HCT116 (cell line): ENCODE data around the gene HOMER3. TPM values are rescaled to one million over a fixed set of nuclear protein-coding genes. Genes with fewer than 3 reads are reported as not detected.
A peak's percentile ranks its signal among the peaks of the same experiment; 100 is the strongest.

Experiments
- ATAC-seq: fragments of 200-7000 bp; cut with Tn5 transposase; 2 replicates; pipeline ENCODE4 v1.9.1; 2020; ENCODE audit warnings: mild to moderate bottlenecking, moderate library complexity
- BruUV-seq: library from RNA; stranded (reverse); fragments of 400-500 nt; replicated peaks from 2 replicates; lab custom pipeline; 2021; lab: Mats Ljungman, UMichigan
- CTCF ChIA-PET: fragments of 300-600 bp; sonication (Branson Sonifier 250); formaldehyde crosslinking; loops from one replicate; lab custom pipeline; 2021; ENCODE audit warnings: antibody characterized with exemption; lab: Charles Lee
- POLR2A ChIA-PET: fragments of 300-600, 350-600 bp; sonication (Branson Sonifier 250); formaldehyde crosslinking; loops from one replicate; lab custom pipeline; 2021; ENCODE audit warnings: antibody characterized with exemption; lab: Charles Lee
- RAD21 ChIA-PET, 2 experiments: fragments of 300-600 bp; sonication (Branson Sonifier 250); formaldehyde crosslinking; loops; one replicate each; lab custom pipeline; 2023; ENCODE audit warnings: low total read pairs in 2 of 2; ENCODE audit not compliant: uncharacterized antibody in 2 of 2, unreplicated experiment in 2 of 2, low non-redundant PET in 1 of 2; lab: Charles Lee
- DNase-seq: peaks from one replicate; pipeline ENCODE4 v3.0.0-alpha.2; 2010; ENCODE audit warnings: low read depth, low spot score
- H2AFZ ChIP-seq: fragments of 200-600 bp; shearing (Covaris generic), sonication (generic); 2 replicates; pipeline ENCODE4 v1.6.1; 2017; ENCODE audit warnings: low read depth, mixed run types, mixed read lengths, antibody characterized with exemption, low read length; ENCODE audit not compliant: poor library complexity, severe bottlenecking
- H3K27ac ChIP-seq: 2 replicates; pipeline ENCODE4 v1.5.1; 2012; ENCODE audit warnings: low read depth, low read length
- H3K27me3 ChIP-seq: fragments of 200-600 bp; sonication (generic); 2 replicates; pipeline ENCODE4 v1.6.1; 2016; ENCODE audit warnings: mixed run types, low read length, mixed read lengths; ENCODE audit not compliant: insufficient read depth
- H3K36me3 ChIP-seq, 2 experiments: fragments of 200-500 bp in 1 of 2; fragments of 200-600 bp in 1 of 2; sonication (Bioruptor generic) in 1 of 2; sonication (generic) in 1 of 2; 2 replicates each; pipeline versions ENCODE4 v1.5.1 to v1.6.1; 2014 to 2016; ENCODE audit warnings: low read length in 2 of 2, inconsistent platforms in 1 of 2, mixed read lengths in 1 of 2, mixed run types in 1 of 2; ENCODE audit not compliant: insufficient read depth in 2 of 2, control insufficient read depth in 1 of 2
- H3K4me1 ChIP-seq, 2 experiments: fragments of 200-600 bp in 1 of 2; sonication (generic) in 1 of 2; 2 replicates each; pipeline versions ENCODE4 v1.5.1 to v1.6.1; 2012 to 2017; ENCODE audit warnings: low read length in 2 of 2, inconsistent platforms in 1 of 2, mild to moderate bottlenecking in 1 of 2, mixed read lengths in 1 of 2, mixed run types in 1 of 2, moderate library complexity in 1 of 2; ENCODE audit not compliant: insufficient read depth in 2 of 2, control insufficient read depth in 1 of 2
- H3K4me2 ChIP-seq: fragments of 200-600 bp; sonication (generic); 2 replicates; pipeline ENCODE4 v1.6.1; 2017; ENCODE audit warnings: mixed run types, low read length, mixed read lengths
- H3K4me3 ChIP-seq, 2 experiments: fragments of 200-600 bp in 1 of 2; sonication (generic) in 1 of 2; replicated peaks in 1 of 2; 2 replicates each; pipeline ENCODE4 v1.5.1; 2011 to 2016; ENCODE audit warnings: low read length in 2 of 2, control low read depth in 1 of 2, low read depth in 1 of 2, mild to moderate bottlenecking in 1 of 2, mixed read lengths in 1 of 2, mixed run types in 1 of 2
- H3K79me2 ChIP-seq: fragments of 200-600 bp; sonication (generic); 2 replicates; pipeline ENCODE4 v1.6.1; 2017; ENCODE audit warnings: mild to moderate bottlenecking, mixed run types, low read length, moderate library complexity, mixed read lengths; ENCODE audit not compliant: insufficient read depth
- H3K9ac ChIP-seq: fragments of 200-600 bp; sonication (generic); 2 replicates; pipeline ENCODE4 v1.6.1; 2016; ENCODE audit warnings: low read length, mixed read lengths
- H3K9me2 ChIP-seq: fragments of 200-600 bp; sonication (generic), shearing (Covaris generic); 2 replicates; pipeline ENCODE4 v1.6.1; 2017; ENCODE audit warnings: mixed run types, mild to moderate bottlenecking, moderate library complexity; ENCODE audit not compliant: insufficient read depth
- H3K9me3 ChIP-seq, 2 experiments: fragments of 200-500 bp in 1 of 2; fragments of 200-600 bp in 1 of 2; sonication (Bioruptor generic) in 1 of 2; sonication (generic) in 1 of 2; 2 replicates each; pipeline ENCODE4 v1.6.1; 2014 to 2017; ENCODE audit warnings: low read length in 2 of 2, mixed read lengths in 2 of 2, inconsistent platforms in 1 of 2, low read depth in 1 of 2, mild to moderate bottlenecking in 1 of 2, mixed run types in 1 of 2, moderate library complexity in 1 of 2; ENCODE audit not compliant: control insufficient read depth in 1 of 2, insufficient read depth in 1 of 2
- H4K20me1 ChIP-seq: fragments of 200-600 bp; sonication (generic), shearing (Covaris generic); 2 replicates; pipeline ENCODE4 v1.6.1; 2017; ENCODE audit warnings: mixed run types, mild to moderate bottlenecking, moderate library complexity; ENCODE audit not compliant: insufficient read depth
- ATF3 ChIP-seq: IDR thresholded peaks from 2 replicates; pipeline ENCODE4 v1.6.1; 2012
- CEBPB ChIP-seq: IDR thresholded peaks from 2 replicates; pipeline ENCODE4 v1.6.1; 2012; ENCODE audit warnings: low read depth
- CTCF ChIP-seq, 3 experiments: fragments of 200-600 bp in 1 of 3; sonication (generic) in 1 of 3; IDR thresholded peaks in 2 of 3; conservative IDR thresholded peaks in 1 of 3; 2 replicates each; pipeline ENCODE4 v1.5.1; 2012 to 2017; ENCODE audit warnings: low read depth in 2 of 3, low read length in 2 of 3, antibody characterized with exemption in 1 of 3, borderline replicate concordance in 1 of 3, control low read depth in 1 of 3, mild to moderate bottlenecking in 1 of 3, mixed read lengths in 1 of 3, mixed run types in 1 of 3, moderate library complexity in 1 of 3; ENCODE audit not compliant: insufficient read depth in 1 of 3
- EGR1 ChIP-seq: IDR thresholded peaks from 2 replicates; pipeline ENCODE4 v1.6.1; 2012; ENCODE audit warnings: low read depth
- ELF1 ChIP-seq: IDR thresholded peaks from 2 replicates; pipeline ENCODE4 v1.6.1; 2012; ENCODE audit warnings: low read depth, borderline replicate concordance
- EZH2phosphoT487 ChIP-seq: fragments of 200-600 bp; IDR thresholded peaks from 2 replicates; pipeline ENCODE4 v1.6.1; 2018; ENCODE audit warnings: antibody characterized with exemption, borderline replicate concordance
- FOSL1 ChIP-seq: IDR thresholded peaks from 2 replicates; pipeline ENCODE4 v1.6.1; 2012; ENCODE audit warnings: low read depth
- POLR2A ChIP-seq: IDR thresholded peaks from 2 replicates; pipeline ENCODE4 v1.7.0; 2011; ENCODE audit warnings: borderline replicate concordance; ENCODE audit not compliant: insufficient read depth, insufficient read length; ENCODE audit errors: extremely low read depth
- POLR2AphosphoS5 ChIP-seq: IDR thresholded peaks from 2 replicates; pipeline ENCODE4 v1.6.1; 2011; ENCODE audit warnings: mild to moderate bottlenecking, low read depth, low read length, moderate library complexity
- RAD21 ChIP-seq: IDR thresholded peaks from 2 replicates; pipeline ENCODE4 v1.6.1; 2012; ENCODE audit warnings: low read depth, mild to moderate bottlenecking
- SIN3A ChIP-seq: IDR thresholded peaks from 2 replicates; pipeline ENCODE4 v1.6.1; 2012; ENCODE audit warnings: low read depth
- YY1 ChIP-seq: IDR thresholded peaks from 2 replicates; pipeline ENCODE4 v1.6.1; 2011; ENCODE audit warnings: low read length, low read depth, moderate library complexity, mild to moderate bottlenecking; ENCODE audit not compliant: insufficient replicate concordance; ENCODE audit errors: extremely low read depth
- ZNF274 ChIP-seq: fragments of 200-500 bp; sonication (Bioruptor generic); IDR thresholded peaks from 2 replicates; pipeline ENCODE4 v1.6.1; 2014; ENCODE audit warnings: mild to moderate bottlenecking, low read depth, low read length, inconsistent platforms
- intact Hi-C: fragments of 100-400 bp; cut with micrococcal nuclease; formaldehyde crosslinking; loops from 2 replicates; pipeline ENCODE4 v1.10.0; 2022
- total RNA-seq: library from RNA; stranded (reverse); gene quantifications from one replicate; pipeline ENCODE4 v1.2.1, GENCODE V29; 2021; ENCODE audit not compliant: unreplicated experiment

The HOMER3 gene
- total RNA-seq, 1 experiment from 2014 or later = 45.2 TPM

- POLR2A ChIA-PET = no interaction called here
- no peaks in the 10 kb centered on the region for H3K79me2 ChIP-seq
- H3K4me2 ChIP-seq = peak overlapping the region; percentile 74
- peak overlapping the region in 1 of 2 experiments; percentile 56; a peak in 3 of 4 replicates for H3K4me3 ChIP-seq
- no peak overlapping the region for H3K9ac ChIP-seq
- RAD21 ChIA-PET = no interaction called here
- BruUV-seq = no TSS peak
- H3K9me3 ChIP-seq = no peaks in the 10 kb centered on the region
- intact Hi-C loops = loop anchor here (1.0 kb wide), 1 partner anchor 92 kb away; no protein-coding TSS in a partner anchor
- H3K4me1 ChIP-seq = peaks cover 0 to 4% of the 10 kb centered on the region in 2 experiments; a peak in 2 of 4 replicates
- no peak for DNase-seq
- no peak for ATAC-seq
- no peaks in the 10 kb centered on the region for H4K20me1 ChIP-seq
- no peak overlapping the region for H3K27ac ChIP-seq
- CTCF ChIA-PET = interaction anchor here (1.8 kb wide), 1 partner anchor 93 kb away, joined by 10 read pairs; no protein-coding TSS in a partner anchor
- TF ChIP-seq RAD21 = no peak
- TF ChIP-seq ELF1 = no peak
- TF ChIP-seq YY1 = no peak
- no peak for TF ChIP-seq EGR1
- no peak for TF ChIP-seq SIN3A
- no peaks in the 10 kb centered on the region for H3K27me3 ChIP-seq
- no peak overlapping the region for H2AFZ ChIP-seq
- no peaks in the 10 kb centered on the region for H3K9me2 ChIP-seq
- H3K36me3 ChIP-seq = no peaks in the 10 kb centered on the region
These were observed 46.6 kb downstream of the HOMER3 start for GRCh38 chr19:18894254-18895037.

GRCh38 chr19:18893587-18894253 is 47.3 kb downstream of the HOMER3 start:
- ChIA-PET CTCF (interaction anchor here (1.8 kb wide), 1 partner anchor 93 kb away, joined by 10 read pairs; no protein-coding TSS in a partner anchor), POLR2A (no interaction called here)
- BruUV-seq = no TSS peak
- TF ChIP-seq FOSL1 = no peak
- no peak for TF ChIP-seq EGR1
- TF ChIP-seq ATF3 = no peak
- TF ChIP-seq CEBPB = no peak
- no peak for TF ChIP-seq EZH2phosphoT487
- TF ChIP-seq ZNF274 = no peak
- TF ChIP-seq YY1 = no peak
- no peak for TF ChIP-seq CTCF (IDR thresholded peaks at IDR 0.05 in 2 of 3, conservative IDR thresholded peaks at IDR 0.05 in 1 of 3; ENCODE audit: borderline replicate concordance in 1 of 3, insufficient read depth in 1 of 3, low read depth in 2 of 3, low read length in 2 of 3)
- no peak for TF ChIP-seq POLR2A
- TF ChIP-seq POLR2AphosphoS5 = no peak

More at GRCh38 chr19:18893587-18894253, 47.3 kb downstream of the HOMER3 start:
- Histone ChIP-seq H4K20me1 (no peaks in the 10 kb centered on the region), H3K27ac (no peak overlapping the region), H3K27me3 (no peaks in the 10 kb centered on the region), H3K4me2 (no peak overlapping the region), H3K9me2 (no peaks in the 10 kb centered on the region), H3K36me3 (no peaks in the 10 kb centered on the region), H3K79me2 (no peaks in the 10 kb centered on the region), H3K4me1 (peaks cover 0 to 4% of the 10 kb centered on the region in 2 experiments; a peak in 2 of 4 replicates), H3K9ac (no peak overlapping the region), H3K9me3 (no peaks in the 10 kb centered on the region), H3K4me3 (no peak overlapping the region), H2AFZ (no peak overlapping the region)
- ATAC-seq (no peak), DNase-seq (no peak)
- intact Hi-C loops = no loop called here
- RAD21 ChIA-PET = no interaction called here
